Measurements from ENCODE around the gene MEAK7. TPM values are rescaled to one million over a fixed set of nuclear protein-coding genes. Genes with fewer than 3 reads are reported as not detected.
"Not testable (repeated sequence)": the region's sequence is repeated elsewhere in the genome, so short reads cannot be mapped to it uniquely, and the experiment has no call there.

Gene MEAK7
- total RNA-seq, 4 donors from 2014 or later = 9.2 to 15.9 (median 14.3) TPM

- H3K9me3 ChIP-seq = peaks cover 0 to 7% (median 0%) of the 10 kb centered on the region in 4 donors
- no peaks in the 10 kb centered on the region for H3K27me3 ChIP-seq
- H3K4me3 ChIP-seq = no peak overlapping the region
- H3K27ac ChIP-seq = no peak overlapping the region
- DNase-seq (ENCODE audit: low spot score in 2 of 2) = no peak
- WGBS, 2 donors = 59 to 69% methylated on average over 4 of the region's 4 CpGs
- no peaks in the 10 kb centered on the region for H3K36me3 ChIP-seq
- TF ChIP-seq CTCF (IDR thresholded peaks at IDR 0.05) (no peak), EP300 (IDR thresholded peaks at IDR 0.05) (no peak), POLR2A (IDR thresholded peaks at IDR 0.05) (no peak)
- H3K4me1 ChIP-seq = peaks cover 0 to 2% (median under 1%) of the 10 kb centered on the region in 4 donors
Observed at GRCh38 chr16:84521497-84521770, 17.0 kb upstream of the MEAK7 start.

GRCh38 chr16:84520725-84521496, 16.5 kb upstream of the MEAK7 start:
- no peak overlapping the region for H3K27ac ChIP-seq
- H3K27me3 ChIP-seq = no peaks in the 10 kb centered on the region
- peaks cover 0 to 7% (median 0%) of the 10 kb centered on the region in 4 donors for H3K9me3 ChIP-seq
- no peak for TF ChIP-seq POLR2A (IDR thresholded peaks at IDR 0.05)
- TF ChIP-seq CTCF (IDR thresholded peaks at IDR 0.05) = no peak
- TF ChIP-seq EP300 (IDR thresholded peaks at IDR 0.05) = no peak
- 67 to 71% methylated on average over 11 to 17 of the region's 17 CpGs for WGBS, 2 donors
- no peak for DNase-seq (ENCODE audit: low spot score in 2 of 2)
- no peak overlapping the region for H3K4me3 ChIP-seq
- no peaks in the 10 kb centered on the region for H3K4me1 ChIP-seq
- no peaks in the 10 kb centered on the region for H3K36me3 ChIP-seq

GRCh38 chr16:84519855-84520254, 15.4 kb upstream of the MEAK7 start:
- Histone ChIP-seq H3K27me3 (no peaks in the 10 kb centered on the region), H3K36me3 (no peaks in the 10 kb centered on the region), H3K9me3 (peaks cover 0 to 7% (median 0%) of the 10 kb centered on the region in 4 donors), H3K4me3 (no peak overlapping the region), H3K4me1 (no peaks in the 10 kb centered on the region), H3K27ac (no peak overlapping the region)
- 61 to 75% methylated on average over 11 of the region's 11 CpGs for WGBS, 2 donors
- TF ChIP-seq CTCF (IDR thresholded peaks at IDR 0.05) (no peak), EP300 (IDR thresholded peaks at IDR 0.05) (no peak), POLR2A (IDR thresholded peaks at IDR 0.05) (no peak)
- no peak for DNase-seq (ENCODE audit: low spot score in 2 of 2)

GRCh38 chr16:84518804-84519341, 14.4 kb upstream of the MEAK7 start:
- H3K4me1 ChIP-seq = no peaks in the 10 kb centered on the region
- 88 to 94% methylated on average over 17 of the region's 17 CpGs for WGBS, 2 donors
- peaks cover 0 to 7% (median 0%) of the 10 kb centered on the region in 4 donors for H3K9me3 ChIP-seq
- H3K27ac ChIP-seq = no peak overlapping the region
- H3K36me3 ChIP-seq = no peaks in the 10 kb centered on the region
- no peak for TF ChIP-seq EP300 (IDR thresholded peaks at IDR 0.05)
- TF ChIP-seq CTCF (IDR thresholded peaks at IDR 0.05) = no peak
- no peak for DNase-seq (ENCODE audit: low spot score in 2 of 2)
- no peaks in the 10 kb centered on the region for H3K27me3 ChIP-seq
- no peak overlapping the region for H3K4me3 ChIP-seq

GRCh38 chr16:84518220-84518619, 13.8 kb upstream of the MEAK7 start:
- H3K27me3 ChIP-seq; H3K9me3 ChIP-seq; DNase-seq (ENCODE audit: low spot score in 2 of 2); H3K36me3 ChIP-seq; H3K4me1 ChIP-seq; H3K4me3 ChIP-seq; H3K27ac ChIP-seq: not testable (repeated sequence)
- 93 to 97% methylated on average over 3 of the region's 3 CpGs for WGBS, 2 donors
